HepG2 (cell line): ENCODE results near the gene PIGX. TPM values are rescaled to one million over a fixed set of nuclear protein-coding genes. Genes with fewer than 3 reads are reported as not detected.

Experiments
- ATAC-seq: fragments of 200-7000 bp; cut with Tn5 transposase; 3 replicates; pipeline ENCODE4 v1.9.1; 2020; ENCODE audit warnings: mild to moderate bottlenecking, moderate library complexity
- BruUV-seq: library from RNA; stranded (reverse); fragments of 400-500 nt; replicated peaks from 2 replicates; lab custom pipeline; 2021; lab: Mats Ljungman, UMichigan
- CTCF ChIA-PET: fragments of 300-600 bp; formaldehyde crosslinking; extraction: SDS; loops from one replicate; lab custom pipeline; 2021; ENCODE audit warnings: low total read pairs, inconsistent platforms, low intra/inter-chr PET ratio; lab: Yijun Ruan, JAX
- POLR2A ChIA-PET: fragments of 350-600 bp; sonication (Branson Sonifier 250); formaldehyde crosslinking; loops from one replicate; lab custom pipeline; 2020; ENCODE audit warnings: antibody characterized with exemption, inconsistent platforms; lab: Yijun Ruan, JAX
- DNase-seq: peaks from one replicate; pipeline ENCODE4 v3.0.0-alpha.2; 2015; ENCODE audit warnings: low spot score
- FAIRE-seq: peaks from 3 replicates; lab custom pipeline; 2011; peaks lifted over from hg19 to GRCh38; lab: Jason Lieb, UNC
- H2AFZ ChIP-seq: one replicate; pipeline ENCODE4 v1.6.1; 2011; ENCODE audit warnings: low read length, inconsistent platforms
- H3K27ac ChIP-seq: fragments of 300-600 bp; 3 replicates; pipeline ENCODE4 v1.8.0; 2011; ENCODE audit warnings: mixed run types, mild to moderate bottlenecking, mixed read lengths, low read length, inconsistent platforms; ENCODE audit not compliant: insufficient read depth; ENCODE audit errors: extremely low read length
- H3K27me3 ChIP-seq, 2 experiments: fragments of 200-600 bp in 1 of 2; 2 replicates in 1 of 2; 3 replicates in 1 of 2; pipeline versions ENCODE4 v1.6.0 to v1.8.0; 2011; ENCODE audit warnings: low read length in 2 of 2, mild to moderate bottlenecking in 2 of 2, moderate library complexity in 2 of 2, inconsistent platforms in 1 of 2; ENCODE audit not compliant: insufficient read depth in 2 of 2, control insufficient read depth in 1 of 2
- H3K36me3 ChIP-seq, 2 experiments: fragments of 200-600 bp in 1 of 2; replicated peaks in 1 of 2; 2 replicates in 1 of 2; 3 replicates in 1 of 2; pipeline versions ENCODE4 v1.5.1 to v1.8.0; 2011; ENCODE audit warnings: low read length in 2 of 2, inconsistent platforms in 1 of 2; ENCODE audit not compliant: insufficient read depth in 2 of 2, control insufficient read depth in 1 of 2
- H3K4me1 ChIP-seq: 2 replicates; pipeline ENCODE4 v1.5.1; 2012; ENCODE audit warnings: low read length, inconsistent platforms; ENCODE audit not compliant: insufficient read depth
- H3K4me2 ChIP-seq: 2 replicates; pipeline ENCODE4 v1.6.0; 2011; ENCODE audit warnings: low read depth, low read length, inconsistent platforms
- H3K4me3 ChIP-seq, 3 experiments: fragments of 200-600 bp in 1 of 3; sonication (generic), shearing (Covaris generic) in 1 of 3; replicated peaks in 1 of 3; 2 replicates each; pipeline ENCODE4 v1.5.1; 2011 to 2016; ENCODE audit warnings: low read length in 3 of 3, inconsistent platforms in 2 of 3, low read depth in 2 of 3, mild to moderate bottlenecking in 2 of 3, control low read depth in 1 of 3, mixed read lengths in 1 of 3; ENCODE audit not compliant: insufficient read depth in 1 of 3
- H3K79me2 ChIP-seq: one replicate; pipeline ENCODE4 v1.6.1; 2011; ENCODE audit warnings: low read length, inconsistent platforms; ENCODE audit not compliant: insufficient read depth
- H3K9ac ChIP-seq: 2 replicates; pipeline ENCODE4 v1.6.0; 2011; ENCODE audit warnings: mild to moderate bottlenecking, low read depth, low read length, inconsistent platforms; ENCODE audit not compliant: insufficient read depth
- H3K9me3 ChIP-seq: 2 replicates; pipeline ENCODE4 v1.5.1; 2012; ENCODE audit warnings: mild to moderate bottlenecking, low read length
- H4K20me1 ChIP-seq: 2 replicates; pipeline ENCODE4 v1.6.0; 2011; ENCODE audit warnings: inconsistent platforms, mild to moderate bottlenecking, low read length, moderate library complexity; ENCODE audit not compliant: insufficient read depth
- AGO2 ChIP-seq: fragments of 200-400 bp; formaldehyde crosslinking; optimal IDR thresholded peaks from 2 replicates; pipeline ENCODE3; 2017; ENCODE audit warnings: mild to moderate bottlenecking, low read depth, low read length, moderate library complexity
- ARNT ChIP-seq: fragments of 450-650 bp; IDR thresholded peaks from 2 replicates; pipeline ENCODE4 v1.6.1; 2017
- DNMT1 ChIP-seq: sonication (generic); formaldehyde crosslinking; IDR thresholded peaks from 2 replicates; pipeline ENCODE4 v1.5.1; 2020; ENCODE audit warnings: mild to moderate bottlenecking, missing genetic modification reagents
- FOXA1 ChIP-seq, 2 experiments: fragments of 450-650 bp in 1 of 2; sonication (generic) in 1 of 2; formaldehyde crosslinking in 1 of 2; IDR thresholded peaks; 2 replicates each; pipeline versions ENCODE4 v1.4.0 to v1.6.1; 2016 to 2020; ENCODE audit warnings: missing genetic modification reagents in 1 of 2
- FOXJ3 ChIP-seq: sonication (generic); formaldehyde crosslinking; IDR thresholded peaks from 2 replicates; pipeline ENCODE4 v1.4.0; 2020; ENCODE audit warnings: missing genetic modification reagents, mild to moderate bottlenecking, borderline replicate concordance
- HNF4G ChIP-seq, 2 experiments: sonication (generic) in 1 of 2; formaldehyde crosslinking in 1 of 2; IDR thresholded peaks; 2 replicates each; pipeline versions ENCODE4 v1.4.0 to v1.6.1; 2011 to 2020; ENCODE audit warnings: borderline replicate concordance in 2 of 2, low read depth in 2 of 2, mild to moderate bottlenecking in 2 of 2, low read length in 1 of 2, missing genetic modification reagents in 1 of 2, moderate library complexity in 1 of 2
- SAFB2 ChIP-seq: sonication (generic); formaldehyde crosslinking; IDR thresholded peaks from 2 replicates; pipeline ENCODE4 v1.5.1; 2020; ENCODE audit warnings: missing genetic modification reagents, low read depth, mild to moderate bottlenecking, borderline replicate concordance
- TBX2 ChIP-seq: sonication (generic); formaldehyde crosslinking; IDR thresholded peaks from 2 replicates; pipeline ENCODE4 v1.5.0; 2020; ENCODE audit warnings: missing genetic modification reagents, mild to moderate bottlenecking, borderline replicate concordance
- ZBTB43 ChIP-seq: sonication (generic); formaldehyde crosslinking; conservative IDR thresholded peaks from 2 replicates; pipeline ENCODE4 v1.4.0; 2020; ENCODE audit warnings: missing genetic modification reagents
- ZNF260 ChIP-seq: sonication (generic); formaldehyde crosslinking; IDR thresholded peaks from 2 replicates; pipeline ENCODE4 v1.4.0; 2020; ENCODE audit warnings: missing genetic modification reagents, low read depth, mild to moderate bottlenecking, borderline replicate concordance
- ZNF296 ChIP-seq: sonication (generic); formaldehyde crosslinking; conservative IDR thresholded peaks from 2 replicates; pipeline ENCODE4 v1.5.0; 2020; ENCODE audit warnings: mild to moderate bottlenecking, missing genetic modification reagents
- ZNF580 ChIP-seq: IDR thresholded peaks from 2 replicates; pipeline ENCODE4 v1.6.1; 2016; ENCODE audit warnings: low read depth, borderline replicate concordance
- ZNF720 ChIP-seq: sonication (generic); formaldehyde crosslinking; IDR thresholded peaks from 2 replicates; pipeline ENCODE4 v1.4.0; 2020; ENCODE audit warnings: missing genetic modification reagents
- ZSCAN12 ChIP-seq: sonication (generic); formaldehyde crosslinking; IDR thresholded peaks from 2 replicates; pipeline ENCODE4 v1.9.0; 2021; ENCODE audit warnings: mild to moderate bottlenecking, missing genetic modification reagents
- WGBS: methylation state at CpG from one replicate; pipeline ENCODE4 v1.1.6; 2017; ENCODE audit warnings: low lambda C conversion rate; 5-methylcytosine and 5-hydroxymethylcytosine counted together
- in situ Hi-C: cut with HindIII; loops from 2 replicates; pipeline ENCODE4 v1.10.0; 2017; ENCODE audit warnings: low pct_unique_long_range_greater_than_20kb; ENCODE audit not compliant: extremely low pct_ligation_motif_present
- intact Hi-C: fragments of 100-400 bp; cut with micrococcal nuclease; formaldehyde crosslinking; loops from one replicate; pipeline ENCODE4 v1.10.0; 2022; ENCODE audit not compliant: unreplicated experiment
- polyA plus RNA-seq, 8 experiments: library from polyadenylated mRNA; depleted of rRNA in 3 of 8; stranded (reverse) in 7 of 8; unstranded in 1 of 8; fragments of >200 nt; fragmentation: Illumina TruSeq in 4 of 8; extraction: Trizol in 4 of 8; gene quantifications; 2 replicates each; pipeline versions ENCODE4 v1.2.1 to v1.2.3, GENCODE V29; 2011 to 2016; ENCODE audit warnings: low read depth in 4 of 8, missing spikeins in 1 of 8, mixed read lengths in 1 of 8; ENCODE audit not compliant: insufficient read depth in 1 of 8
- total RNA-seq, 5 experiments: library from RNA; depleted of rRNA; stranded (reverse); fragments of >200 nt; fragmentation: Illumina TruSeq; extraction: Trizol; gene quantifications; 2 replicates each; pipeline ENCODE4 v1.2.3, GENCODE V29; 2016; ENCODE audit warnings: low read depth in 1 of 5

PIGX gene
- total and polyA plus RNA-seq, 2 of the 13 experiments (the other 11 are each of a cell fraction or from before 2014, with no cell fraction given), result 13.2 to 21.3 TPM

GRCh38 chr3:196772102-196772501, 59.9 kb downstream of the PIGX start:
- peaks cover 47% of the 10 kb centered on the region for H3K4me1 ChIP-seq
- H3K9ac ChIP-seq, result no peak overlapping the region; the same call in 1 of the 2 replicates
- peak overlapping the region; percentile 58 for H3K4me2 ChIP-seq
- H3K36me3 ChIP-seq, result peaks cover 0 to 1% of the 10 kb centered on the region in 2 experiments; a peak in 1 of 5 replicates
- no peak for FAIRE-seq
- no peak for DNase-seq
- H3K27me3 ChIP-seq, result no peaks in the 10 kb centered on the region
- ChIA-PET CTCF (no interaction called here), POLR2A (no interaction called here)
- no peak for TF ChIP-seq ARNT
- no peak for TF ChIP-seq ZNF720 (CRISPR knock-in tag)
- no peak for TF ChIP-seq FOXA1 (IDR thresholded peaks at IDR 0.05)
- TF ChIP-seq FOXA1 (CRISPR knock-in tag; IDR thresholded peaks at IDR 0.05), result no peak
- TF ChIP-seq AGO2, result no peak
- no peak for TF ChIP-seq ZNF260
- TF ChIP-seq SAFB2 (CRISPR knock-in tag), result no peak
- no peak for TF ChIP-seq ZBTB43 (CRISPR knock-in tag)
- no peak for TF ChIP-seq ZNF296 (CRISPR knock-in tag)
- no peak for TF ChIP-seq DNMT1 (CRISPR knock-in tag)
- no peak for TF ChIP-seq TBX2 (CRISPR knock-in tag)
- no peak for TF ChIP-seq FOXJ3 (CRISPR knock-in tag)
- TF ChIP-seq ZNF580 (CRISPR knock-in tag), result no peak
- no peak for TF ChIP-seq HNF4G (IDR thresholded peaks at IDR 0.05; ENCODE audit: borderline replicate concordance, low read depth, low read length)
- no peak for TF ChIP-seq HNF4G (CRISPR knock-in tag; IDR thresholded peaks at IDR 0.05; ENCODE audit: borderline replicate concordance, low read depth)
- TF ChIP-seq ZSCAN12, result no peak
- BruUV-seq, result no TSS peak
- H4K20me1 ChIP-seq, result peaks cover 24% of the 10 kb centered on the region; the same call in 1 of the 2 replicates
- no peak for ATAC-seq
- WGBS, result 93% methylated on average over 4 of the region's 4 CpGs
- H3K27ac ChIP-seq, result peak overlapping the region; percentile 60
- in situ Hi-C loops (no loop called here), intact Hi-C loops (no loop called here)
- H3K9me3 ChIP-seq, result no peaks in the 10 kb centered on the region
- peaks cover 87% of the 10 kb centered on the region for H3K79me2 ChIP-seq
- H3K4me3 ChIP-seq, result no peak overlapping the region
- H2AFZ ChIP-seq, result no peak overlapping the region
